ENCODE results near the gene BIRC2.

- TF ChIP-seq EZH2 (IDR thresholded peaks at IDR 0.05; ENCODE audit: borderline replicate concordance, low read depth, low read length) (no peak), RFX5 (IDR thresholded peaks at IDR 0.05; ENCODE audit: low read depth, low read length) (no peak), CTCF (IDR thresholded peaks at IDR 0.05 in 2 of 3, conservative IDR thresholded peaks at IDR 0.05 in 1 of 3; ENCODE audit: insufficient read depth in 2 of 3, low read depth in 1 of 3, low read length in 3 of 3) (no peak), GABPA (tag; conservative IDR thresholded peaks at IDR 0.05; ENCODE audit: low read depth) (no peak), CBX2 (IDR thresholded peaks at IDR 0.05; ENCODE audit: insufficient read depth, low read length, poor library complexity, severe bottlenecking) (no peak), ZNF124 (CRISPR knock-in tag; IDR thresholded peaks at IDR 0.05) (no peak), MAFK (IDR thresholded peaks at IDR 0.05; ENCODE audit: low read length) (no peak), KLF10 (CRISPR knock-in tag; IDR thresholded peaks at IDR 0.05) (no peak), RNF219 (CRISPR knock-in tag; IDR thresholded peaks at IDR 0.05) (no peak), MAX (CRISPR knock-in tag; IDR thresholded peaks at IDR 0.05) (no peak), ETV6 (IDR thresholded peaks at IDR 0.05; ENCODE audit: borderline replicate concordance in 1 of 2, low read depth in 2 of 2, low read length in 1 of 2) (no peak), ETV6 (CRISPR knock-in tag; IDR thresholded peaks at IDR 0.05; ENCODE audit: borderline replicate concordance) (no peak)
- TF ChIP-seq, protein P1, sequence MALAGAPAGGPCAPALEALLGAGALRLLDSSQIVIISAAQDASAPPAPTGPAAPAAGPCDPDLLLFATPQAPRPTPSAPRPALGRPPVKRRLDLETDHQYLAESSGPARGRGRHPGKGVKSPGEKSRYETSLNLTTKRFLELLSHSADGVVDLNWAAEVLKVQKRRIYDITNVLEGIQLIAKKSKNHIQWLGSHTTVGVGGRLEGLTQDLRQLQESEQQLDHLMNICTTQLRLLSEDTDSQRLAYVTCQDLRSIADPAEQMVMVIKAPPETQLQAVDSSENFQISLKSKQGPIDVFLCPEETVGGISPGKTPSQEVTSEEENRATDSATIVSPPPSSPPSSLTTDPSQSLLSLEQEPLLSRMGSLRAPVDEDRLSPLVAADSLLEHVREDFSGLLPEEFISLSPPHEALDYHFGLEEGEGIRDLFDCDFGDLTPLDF (CRISPR knock-in tag; IDR thresholded peaks at IDR 0.05) = no peak
- TF ChIP-seq, protein P2, sequence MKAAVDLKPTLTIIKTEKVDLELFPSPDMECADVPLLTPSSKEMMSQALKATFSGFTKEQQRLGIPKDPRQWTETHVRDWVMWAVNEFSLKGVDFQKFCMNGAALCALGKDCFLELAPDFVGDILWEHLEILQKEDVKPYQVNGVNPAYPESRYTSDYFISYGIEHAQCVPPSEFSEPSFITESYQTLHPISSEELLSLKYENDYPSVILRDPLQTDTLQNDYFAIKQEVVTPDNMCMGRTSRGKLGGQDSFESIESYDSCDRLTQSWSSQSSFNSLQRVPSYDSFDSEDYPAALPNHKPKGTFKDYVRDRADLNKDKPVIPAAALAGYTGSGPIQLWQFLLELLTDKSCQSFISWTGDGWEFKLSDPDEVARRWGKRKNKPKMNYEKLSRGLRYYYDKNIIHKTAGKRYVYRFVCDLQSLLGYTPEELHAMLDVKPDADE (conservative IDR thresholded peaks at IDR 0.05; ENCODE audit: control insufficient read depth, low read depth, low read length) = no peak
Measured at GRCh38 chr11:102343809-102344208, 3.2 kb upstream of the BIRC2 start.

Data from K562 (cell line).